CD4-positive, alpha-beta T cell treated with Interferon alpha-2 for 1 hour (primary cell): ENCODE data around the gene CIB4.
"Not testable (repeated sequence)": the region's sequence is repeated elsewhere in the genome, so short reads cannot be mapped to it uniquely, and the experiment has no call there.

ENCODE experiments used
- DNase-seq, 2 donors: peaks; one replicate each; pipeline ENCODE4 v3.0.0-alpha.2; 2020 to 2022

The CIB4 gene

GRCh38 chr2:26665296-26665695, 24.1 kb upstream of the CIB4 start:
- not testable (repeated sequence) for DNase-seq

- no peak for DNase-seq
Measured at GRCh38 chr2:26660363-26660962, 19.3 kb upstream of the CIB4 start.

GRCh38 chr2:26658691-26659346, 17.7 kb upstream of the CIB4 start:
- DNase-seq, result no peak

- no peak for DNase-seq
Measured at GRCh38 chr2:26657265-26657664, 16.1 kb upstream of the CIB4 start.

GRCh38 chr2:26655611-26656195, 14.5 kb upstream of the CIB4 start:
- no peak for DNase-seq

- not testable (repeated sequence) for DNase-seq
Measured at GRCh38 chr2:26655120-26655519, 14.0 kb upstream of the CIB4 start.

GRCh38 chr2:26654061-26654340, 12.8 kb upstream of the CIB4 start:
- no peak for DNase-seq

- DNase-seq, result no peak
Measured at GRCh38 chr2:26653207-26654060, 12.3 kb upstream of the CIB4 start.

GRCh38 chr2:26652361-26653041, 11.3 kb upstream of the CIB4 start:
- no peak for DNase-seq

GRCh38 chr2:26651799-26652198, 10.6 kb upstream of the CIB4 start:
- DNase-seq, result no peak

- DNase-seq, result no peak
Measured at GRCh38 chr2:26651470-26651771, 10.3 kb upstream of the CIB4 start.

GRCh38 chr2:26650713-26651469, 9.7 kb upstream of the CIB4 start:
- DNase-seq, result no peak

- DNase-seq, result no peak
Measured at GRCh38 chr2:26649992-26650712, 9.0 kb upstream of the CIB4 start.

GRCh38 chr2:26649322-26649721, 8.2 kb upstream of the CIB4 start:
- DNase-seq, result no peak

- DNase-seq, result no peak
Measured at GRCh38 chr2:26648516-26648915, 7.3 kb upstream of the CIB4 start.

- DNase-seq, result no peak
Measured at GRCh38 chr2:26647981-26648380, 6.8 kb upstream of the CIB4 start.

GRCh38 chr2:26646986-26647672, 6.0 kb upstream of the CIB4 start:
- no peak for DNase-seq

- no peak for DNase-seq
Measured at GRCh38 chr2:26645762-26646161, 4.6 kb upstream of the CIB4 start.

- no peak for DNase-seq
Measured at GRCh38 chr2:26644188-26644835, 3.1 kb upstream of the CIB4 start.

GRCh38 chr2:26642429-26642828, 1.3 kb upstream of the CIB4 start:
- DNase-seq, result no peak

GRCh38 chr2:26640331-26640745, 828 bp downstream of the CIB4 start:
- no peak for DNase-seq
